Kidney capillary endothelial cell (primary cell): Measurements from ENCODE around the gene GPR137.
"Not testable (repeated sequence)": the region's sequence is repeated elsewhere in the genome, so short reads cannot be mapped to it uniquely, and the experiment has no call there.

Experiments
- DNase-seq: peaks from one replicate; pipeline ENCODE4 v3.0.0-alpha.2; 2018; ENCODE audit warnings: low spot score

The GPR137 gene

GRCh38 chr11:64304316-64305072 is 18.8 kb downstream of the GPR137 start:
- peak; percentile 88 for DNase-seq

- DNase-seq: peak; percentile 97
These were observed 19.5 kb downstream of the GPR137 start, which contains the start of gene ESRRA for GRCh38 chr11:64305075-64305690. Gene ESRRA, plus strand, starts transcription at chr11:64305524. Its CDS starts 1,656 bp downstream, at chr11:64307180.

- DNase-seq: no peak
These were observed 20.3 kb downstream of the GPR137 start for GRCh38 chr11:64305691-64306562.

DNA sequence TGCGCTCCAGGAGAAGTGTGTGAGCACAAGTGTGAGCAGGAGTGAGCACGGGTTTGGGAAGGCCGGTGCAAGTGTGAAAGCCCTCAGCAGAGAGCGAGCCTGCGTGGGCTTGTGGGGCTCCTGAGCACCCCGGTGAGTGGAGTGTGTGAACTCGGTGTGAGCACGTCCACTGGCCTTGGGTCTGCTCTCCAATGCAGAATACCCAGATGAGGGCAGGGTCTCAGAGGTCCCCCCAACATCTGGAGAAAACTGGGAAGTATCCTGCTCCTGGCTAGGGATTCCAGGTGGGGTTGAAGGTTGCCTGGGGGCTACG is 20.9 kb downstream of the GPR137 start:
- DNase-seq: no peak

DNA sequence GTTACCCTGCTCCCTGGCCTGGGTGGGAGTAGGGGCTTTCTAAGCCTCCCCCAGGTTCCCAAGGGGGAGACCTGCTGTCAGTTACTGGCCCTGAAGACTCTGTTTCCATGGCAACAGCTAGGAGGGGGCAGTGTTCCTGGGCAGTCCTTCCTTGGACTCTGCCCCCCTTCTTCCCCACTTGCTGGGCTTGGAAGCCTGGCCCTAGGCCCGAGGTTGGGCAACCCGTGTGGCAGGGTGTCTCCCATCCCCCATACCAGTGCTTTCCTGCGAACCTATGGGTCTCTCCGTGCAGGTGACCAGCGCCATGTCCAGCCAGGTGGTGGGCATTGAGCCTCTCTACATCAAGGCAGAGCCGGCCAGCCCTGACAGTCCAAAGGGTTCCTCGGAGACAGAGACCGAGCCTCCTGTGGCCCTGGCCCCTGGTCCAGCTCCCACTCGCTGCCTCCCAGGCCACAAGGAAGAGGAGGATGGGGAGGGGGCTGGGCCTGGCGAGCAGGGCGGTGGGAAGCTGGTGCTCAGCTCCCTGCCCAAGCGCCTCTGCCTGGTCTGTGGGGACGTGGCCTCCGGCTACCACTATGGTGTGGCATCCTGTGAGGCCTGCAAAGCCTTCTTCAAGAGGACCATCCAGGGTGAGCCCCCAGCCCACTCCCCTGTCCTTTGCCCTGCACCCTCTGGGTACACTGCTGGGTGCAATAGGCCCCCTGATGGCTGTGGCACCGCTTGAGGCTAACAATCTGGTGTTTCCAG is 21.4 kb downstream of the GPR137 start:
- DNase-seq: no peak

DNA sequence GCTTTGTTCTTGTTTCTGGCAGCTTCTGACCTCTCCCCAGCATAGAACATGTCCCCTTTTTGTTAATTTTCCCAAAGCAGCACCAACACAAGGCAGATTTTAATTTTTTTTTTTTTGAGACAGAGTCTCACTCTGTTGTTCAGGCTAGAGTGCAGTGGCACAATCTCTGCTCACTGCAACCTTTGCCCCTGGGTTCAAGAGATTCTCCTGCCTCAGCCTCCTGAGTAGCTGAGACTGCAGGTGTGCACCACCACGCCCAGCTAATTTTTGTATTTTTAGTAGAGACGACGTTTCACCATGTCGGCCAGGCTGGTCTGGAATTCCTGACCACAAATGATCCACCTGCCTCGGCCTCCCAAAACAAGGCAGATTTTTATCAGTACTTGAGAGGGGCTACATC is 22.1 kb downstream of the GPR137 start:
- DNase-seq: not testable (repeated sequence)

GRCh38 chr11:64312947-64313346 is 27.3 kb downstream of the GPR137 start:
- DNase-seq: no peak

DNA sequence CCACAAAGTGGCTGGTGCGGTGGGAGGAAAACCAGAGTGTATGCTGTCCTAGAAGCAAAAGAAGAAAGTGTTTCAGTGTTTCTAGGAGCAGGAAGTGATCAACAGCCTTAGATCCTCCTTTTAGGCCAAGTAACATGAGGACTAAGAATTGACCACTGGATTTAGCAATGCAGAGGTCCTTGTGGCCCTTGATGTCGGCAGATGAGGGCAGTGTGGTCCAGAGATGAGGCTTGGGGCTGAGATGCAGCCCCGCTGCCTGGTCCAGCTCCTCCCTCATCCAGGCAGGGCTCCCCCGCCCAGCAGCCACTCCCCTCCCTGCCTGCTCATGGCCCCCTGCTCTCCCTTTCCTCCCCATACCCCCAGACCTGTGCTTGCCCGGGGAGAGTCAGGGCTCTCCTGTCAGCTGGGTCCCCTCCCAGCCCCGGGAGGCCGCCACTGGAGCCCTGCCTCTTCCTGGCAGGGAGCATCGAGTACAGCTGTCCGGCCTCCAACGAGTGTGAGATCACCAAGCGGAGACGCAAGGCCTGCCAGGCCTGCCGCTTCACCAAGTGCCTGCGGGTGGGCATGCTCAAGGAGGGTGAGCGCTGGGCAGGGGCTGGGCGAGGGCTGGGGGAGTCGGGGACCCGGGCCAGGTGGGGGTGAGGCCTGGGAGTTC is 28.0 kb downstream of the GPR137 start:
- DNase-seq: no peak

DNA sequence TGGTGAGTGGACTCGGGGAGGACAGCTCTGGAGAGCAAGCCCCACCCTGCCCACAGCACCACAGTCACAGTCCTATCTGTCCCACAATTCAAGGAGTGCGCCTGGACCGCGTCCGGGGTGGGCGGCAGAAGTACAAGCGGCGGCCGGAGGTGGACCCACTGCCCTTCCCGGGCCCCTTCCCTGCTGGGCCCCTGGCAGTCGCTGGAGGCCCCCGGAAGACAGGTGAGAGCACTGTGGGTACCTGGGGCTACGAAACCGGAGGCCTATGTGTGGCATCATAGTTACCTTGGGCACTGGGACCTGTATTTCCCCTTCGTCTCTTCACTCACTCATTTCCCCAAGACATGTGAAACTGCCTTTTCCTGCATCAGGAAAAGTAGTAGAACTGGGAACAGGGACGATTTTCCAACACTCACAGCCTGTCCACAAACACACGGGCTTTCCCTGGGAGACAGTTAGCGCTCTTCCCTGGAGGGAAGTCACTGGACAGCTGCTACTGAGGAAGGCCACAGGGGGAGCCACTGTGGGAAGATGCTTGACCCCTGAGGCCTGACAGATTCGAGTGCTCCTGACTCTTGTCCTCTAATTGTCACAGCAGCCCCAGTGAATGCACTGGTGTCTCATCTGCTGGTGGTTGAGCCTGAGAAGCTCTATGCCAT is 28.6 kb downstream of the GPR137 start:
- no peak for DNase-seq

GRCh38 chr11:64314805-64315561 is 29.3 kb downstream of the GPR137 start:
- no peak for DNase-seq

- not testable (repeated sequence) for DNase-seq
These were observed 30.2 kb downstream of the GPR137 start for GRCh38 chr11:64315667-64316526.

GRCh38 chr11:64316672-64317324 is 31.1 kb downstream of the GPR137 start:
- no peak for DNase-seq

- peak; percentile 89 for DNase-seq
These were observed 31.8 kb downstream of the GPR137 start, which contains the start of gene TRMT112 for GRCh38 chr11:64317325-64317960. Gene TRMT112, minus strand, starts transcription at chr11:64317559. Its CDS starts 33 bp downstream, at chr11:64317526.

- peak; percentile 97 for DNase-seq
These were observed 32.5 kb downstream of the GPR137 start, which contains the start of gene PRDX5 for GRCh38 chr11:64317961-64318765. Gene PRDX5, plus strand, starts transcription at chr11:64318121. Its CDS starts 95 bp downstream, at chr11:64318216.

DNA sequence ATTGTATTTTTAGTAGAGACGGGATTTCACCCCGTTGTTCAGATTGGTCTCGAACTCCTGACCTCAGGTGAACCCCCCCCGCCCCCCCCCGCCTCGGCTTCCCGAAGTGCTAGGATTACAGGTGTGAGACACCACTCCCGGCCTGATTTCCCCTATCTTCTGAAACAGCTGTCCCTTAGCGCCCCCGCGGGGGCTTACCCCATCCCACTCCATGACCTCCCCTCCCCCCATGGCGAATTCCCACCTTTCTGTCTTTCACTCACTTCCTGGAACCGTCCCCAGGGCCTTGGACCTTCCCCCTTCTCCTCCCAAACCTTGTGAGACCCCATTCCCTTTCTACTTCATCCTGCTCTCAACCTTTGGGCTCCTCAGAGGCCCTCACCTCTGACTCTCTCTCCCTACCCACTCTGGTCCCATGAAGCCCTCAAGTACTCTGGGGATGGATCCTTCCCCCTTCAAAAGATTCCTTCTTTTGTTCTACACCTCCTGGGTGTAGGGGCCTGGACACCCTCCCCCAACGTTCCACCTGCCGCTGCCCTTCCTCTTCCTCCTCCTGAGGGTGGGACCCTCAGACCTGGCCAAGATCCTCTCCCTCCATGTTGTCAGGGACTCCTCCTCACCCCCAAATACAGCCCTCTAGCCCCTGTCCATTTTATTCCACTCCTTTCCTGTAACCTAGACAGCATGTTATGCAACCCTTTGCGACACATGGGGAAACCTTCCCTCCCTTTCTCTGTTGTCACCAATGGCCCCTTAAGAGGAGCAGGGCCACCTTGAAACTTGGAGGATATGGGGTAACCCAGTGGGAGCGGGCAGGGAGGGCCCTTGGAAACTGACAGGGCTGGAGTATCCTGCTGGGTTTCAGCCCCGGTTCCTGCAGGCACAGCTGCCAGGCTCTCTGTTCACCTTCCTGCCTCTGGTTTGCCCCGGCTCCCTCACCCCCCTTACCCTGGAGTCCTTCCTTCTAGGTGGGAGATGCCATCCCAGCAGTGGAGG is 33.4 kb downstream of the GPR137 start:
- DNase-seq: no peak

DNA sequence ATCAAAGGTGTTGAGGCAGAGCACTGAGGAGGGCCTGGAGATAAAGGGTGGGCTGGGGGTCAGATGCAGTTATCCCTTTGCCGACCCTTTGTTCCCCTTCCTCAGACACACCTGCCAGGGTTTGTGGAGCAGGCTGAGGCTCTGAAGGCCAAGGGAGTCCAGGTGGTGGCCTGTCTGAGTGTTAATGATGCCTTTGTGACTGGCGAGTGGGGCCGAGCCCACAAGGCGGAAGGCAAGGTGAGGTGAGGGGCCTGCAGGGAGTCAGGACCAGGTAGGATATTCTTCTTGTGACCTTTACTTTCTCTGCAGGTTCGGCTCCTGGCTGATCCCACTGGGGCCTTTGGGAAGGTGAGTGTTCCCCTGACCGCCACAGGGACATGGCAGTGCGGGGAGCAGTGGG is 34.9 kb downstream of the GPR137 start:
- no peak for DNase-seq
